Measurements from ENCODE around the gene CYP46A1.

- TF ChIP-seq POLR2A (IDR thresholded peaks at IDR 0.05) (no peak), CTCF (IDR thresholded peaks at IDR 0.05) (no peak)
These were observed 34.9 kb upstream of the CYP46A1 start for GRCh38 chr14:99649219-99649618.
